ENCODE measurements around the gene PDPR.
"Not testable (repeated sequence)": the region's sequence is repeated elsewhere in the genome, so short reads cannot be mapped to it uniquely, and the experiment has no call there.

PDPR gene

DNA sequence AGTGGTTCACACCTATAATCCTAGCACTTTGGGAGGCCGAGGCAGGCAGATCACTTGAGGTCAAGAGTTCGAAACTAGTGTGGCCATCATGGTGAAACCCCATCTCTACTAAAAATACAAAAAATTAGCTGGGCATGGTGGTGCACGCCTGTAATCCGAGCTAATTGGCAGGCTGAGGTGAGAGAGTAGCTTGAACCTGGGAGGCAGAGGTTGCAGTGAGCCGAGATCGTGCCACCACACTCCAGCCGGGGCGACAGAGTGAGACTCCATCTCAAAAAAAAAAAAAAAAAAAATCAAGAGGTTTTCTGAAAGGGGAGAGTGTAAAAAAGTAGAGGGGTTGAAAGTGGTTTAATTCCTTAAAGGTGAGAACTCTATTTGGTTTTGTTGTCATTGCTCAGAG lies 21.7 kb downstream of the PDPR start:
- DNase-seq: not testable (repeated sequence)

DNA sequence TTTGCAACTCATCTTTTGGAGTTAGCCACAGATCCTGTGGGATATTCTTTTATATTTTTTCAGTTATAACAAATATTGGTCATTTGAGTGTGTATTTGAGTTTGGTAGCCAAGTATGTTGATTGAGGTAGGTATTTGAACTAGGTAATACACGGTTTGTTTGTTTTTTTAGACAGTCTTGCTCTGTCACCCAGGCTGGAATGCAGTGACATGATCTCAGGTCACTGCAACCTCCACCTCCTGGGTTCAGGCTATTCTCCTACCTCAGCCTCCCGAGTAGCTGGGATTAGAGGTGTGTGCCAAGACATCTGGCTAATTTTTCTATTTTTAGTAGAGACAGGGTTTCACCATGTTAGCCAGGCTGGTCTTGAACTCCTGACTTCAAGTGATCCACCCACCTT lies 22.5 kb downstream of the PDPR start:
- DNase-seq: not testable (repeated sequence)

DNA sequence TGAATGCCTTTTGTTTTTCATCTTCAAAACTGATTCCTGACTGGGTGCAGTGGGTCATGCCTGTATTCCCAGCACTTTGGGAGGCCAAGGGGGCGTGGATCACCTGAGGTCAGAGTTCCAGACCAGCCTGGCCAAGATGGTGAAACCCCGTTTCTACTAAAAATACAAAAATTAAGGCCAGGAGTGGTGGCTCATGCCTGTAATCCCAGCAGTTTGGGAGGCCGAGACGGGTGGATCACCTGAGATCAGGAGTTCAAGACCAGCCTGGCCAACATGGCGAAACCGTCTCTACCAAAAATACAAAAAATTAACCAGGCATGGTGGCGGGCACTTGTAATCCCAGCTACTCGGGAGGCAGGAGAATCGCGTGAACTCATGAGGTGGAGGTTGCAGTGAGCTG lies 28.6 kb downstream of the PDPR start:
- DNase-seq: not testable (repeated sequence)

DNA sequence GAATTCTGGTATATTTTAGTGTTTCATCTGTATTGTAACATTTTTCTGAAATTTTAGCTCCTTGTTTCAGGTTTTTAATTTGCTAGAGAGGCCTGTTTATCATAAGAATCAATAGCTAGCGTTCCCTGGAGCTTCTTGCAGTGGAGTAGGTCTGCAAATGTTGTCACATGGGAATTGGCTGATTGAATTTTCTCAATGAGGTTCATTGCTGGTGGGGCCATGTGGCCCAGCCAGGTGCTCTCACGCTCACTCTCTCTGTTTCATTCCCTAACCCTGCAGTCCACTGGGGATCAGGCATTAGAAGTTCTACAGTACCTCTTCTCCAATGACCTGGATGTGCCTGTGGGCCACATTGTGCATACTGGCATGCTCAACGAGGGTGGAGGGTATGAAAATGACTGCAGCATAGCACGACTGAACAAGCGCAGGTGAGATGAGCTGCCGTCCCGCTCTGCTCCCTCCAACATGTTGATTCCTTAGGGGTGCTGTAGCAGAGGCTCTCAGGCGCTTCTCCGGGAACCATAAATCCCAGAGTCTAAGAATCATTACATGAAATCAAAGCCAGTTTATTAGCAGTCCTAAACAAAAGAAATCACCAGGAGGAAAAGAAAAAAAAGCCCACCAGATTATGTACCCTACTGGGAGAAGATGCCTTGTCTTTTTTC lies 29.2 kb downstream of the PDPR start:
- DNase-seq: not testable (repeated sequence)

DNA sequence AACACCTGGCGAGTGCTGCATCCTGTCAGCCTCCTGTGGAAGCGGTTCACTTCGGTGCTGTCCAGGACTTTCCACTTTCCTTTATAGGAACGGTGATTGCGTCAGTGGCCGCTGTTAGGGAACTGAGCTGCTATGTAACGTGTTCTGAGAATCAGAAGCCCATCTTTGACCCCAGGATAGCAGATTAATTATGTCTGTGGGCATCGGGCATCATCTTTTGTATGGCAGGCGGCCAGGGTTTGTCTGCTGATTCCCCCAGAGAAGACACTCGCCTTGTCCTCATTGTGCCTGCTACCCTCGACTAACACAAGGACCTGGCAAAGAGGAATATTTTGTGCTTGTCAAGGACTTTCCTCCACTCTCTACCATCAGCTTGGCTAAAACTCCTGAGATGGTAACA lies 33.7 kb downstream of the PDPR start:
- not testable (repeated sequence) for DNase-seq

DNA sequence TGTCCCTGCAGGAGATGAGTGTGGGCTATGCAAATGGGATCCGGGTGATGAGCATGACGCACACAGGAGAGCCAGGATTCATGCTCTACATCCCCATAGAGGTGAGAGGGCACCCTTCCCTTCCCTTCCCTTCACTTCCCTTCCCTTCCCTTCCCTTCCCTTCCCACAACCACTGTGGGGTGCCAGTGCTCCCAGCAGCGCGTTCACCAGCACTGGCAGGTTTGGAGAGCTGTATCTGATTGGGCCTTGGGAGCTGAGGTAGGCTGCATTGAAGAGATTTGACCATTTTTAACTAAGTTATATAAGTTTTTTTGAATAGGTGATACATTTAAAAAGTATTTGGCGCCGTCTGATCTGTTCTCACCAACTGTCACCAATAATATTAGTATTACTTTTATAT lies 34.3 kb downstream of the PDPR start:
- not testable (repeated sequence) for DNase-seq

DNA sequence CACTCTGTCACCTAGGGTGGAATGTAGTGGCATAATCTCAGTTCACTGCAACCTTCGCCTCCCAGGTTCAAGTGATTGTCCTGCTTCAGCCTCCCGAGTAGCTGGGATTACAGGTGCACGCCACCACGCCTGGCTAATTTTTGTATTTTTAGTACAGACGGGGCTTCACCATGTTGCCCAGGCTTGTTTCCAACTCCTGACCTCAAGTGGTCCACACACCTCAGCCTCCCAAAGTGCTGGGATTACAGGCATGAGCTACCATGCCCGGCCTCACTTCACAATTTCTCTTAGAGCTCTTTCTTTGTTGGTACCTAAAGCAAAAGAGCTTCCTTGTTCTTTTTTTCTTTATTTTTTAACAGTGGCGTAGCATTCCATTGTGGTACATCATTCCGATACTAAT lies 35.2 kb downstream of the PDPR start:
- DNase-seq: not testable (repeated sequence)

DNA sequence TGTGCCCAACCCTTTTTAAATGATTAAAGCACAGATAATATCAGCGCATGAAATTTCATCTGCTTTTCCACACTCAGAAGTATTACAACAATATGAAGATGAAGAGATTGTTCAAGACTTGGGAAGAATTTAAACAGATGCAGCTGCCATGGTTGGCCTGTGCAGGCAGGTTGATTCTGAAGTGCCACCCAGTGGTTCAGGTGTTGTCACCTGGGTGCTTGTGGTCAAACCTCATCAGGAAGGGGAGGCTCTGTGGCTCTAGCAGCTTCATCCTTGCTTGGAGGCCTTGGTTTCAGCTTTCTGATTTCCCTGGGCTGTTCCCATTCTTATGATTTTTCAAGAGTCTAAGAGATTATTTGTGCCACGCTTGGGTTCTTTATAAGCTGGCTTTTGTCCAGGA lies 37.3 kb downstream of the PDPR start:
- no peak for DNase-seq

DNA sequence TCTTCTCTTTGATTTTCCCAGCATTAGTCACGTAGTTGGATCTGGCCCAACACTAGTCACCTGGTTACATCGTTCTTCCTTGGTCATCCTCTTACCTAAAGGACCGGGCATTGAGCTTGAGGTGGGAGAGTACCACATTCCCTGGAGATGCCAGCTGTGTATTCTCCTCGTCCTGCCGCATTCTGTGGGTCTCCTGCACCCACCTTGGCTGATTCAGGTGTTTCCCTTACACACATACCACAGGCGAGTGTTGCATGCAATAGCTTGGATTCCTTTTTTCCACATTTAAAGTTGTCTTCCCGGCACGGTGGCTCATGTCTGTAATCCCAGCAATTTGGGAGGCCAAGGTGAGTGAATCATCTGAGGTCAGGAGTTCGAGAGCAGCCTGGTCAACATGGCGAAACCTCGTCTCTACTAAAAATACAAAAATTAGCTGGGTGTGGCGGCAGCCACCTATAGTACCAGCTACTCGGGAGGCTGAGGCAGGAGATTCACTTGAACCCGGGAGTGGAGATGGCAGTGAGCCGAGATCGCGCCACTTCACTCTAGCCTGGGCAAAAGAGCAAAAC lies 37.9 kb downstream of the PDPR start:
- no peak for DNase-seq

DNA sequence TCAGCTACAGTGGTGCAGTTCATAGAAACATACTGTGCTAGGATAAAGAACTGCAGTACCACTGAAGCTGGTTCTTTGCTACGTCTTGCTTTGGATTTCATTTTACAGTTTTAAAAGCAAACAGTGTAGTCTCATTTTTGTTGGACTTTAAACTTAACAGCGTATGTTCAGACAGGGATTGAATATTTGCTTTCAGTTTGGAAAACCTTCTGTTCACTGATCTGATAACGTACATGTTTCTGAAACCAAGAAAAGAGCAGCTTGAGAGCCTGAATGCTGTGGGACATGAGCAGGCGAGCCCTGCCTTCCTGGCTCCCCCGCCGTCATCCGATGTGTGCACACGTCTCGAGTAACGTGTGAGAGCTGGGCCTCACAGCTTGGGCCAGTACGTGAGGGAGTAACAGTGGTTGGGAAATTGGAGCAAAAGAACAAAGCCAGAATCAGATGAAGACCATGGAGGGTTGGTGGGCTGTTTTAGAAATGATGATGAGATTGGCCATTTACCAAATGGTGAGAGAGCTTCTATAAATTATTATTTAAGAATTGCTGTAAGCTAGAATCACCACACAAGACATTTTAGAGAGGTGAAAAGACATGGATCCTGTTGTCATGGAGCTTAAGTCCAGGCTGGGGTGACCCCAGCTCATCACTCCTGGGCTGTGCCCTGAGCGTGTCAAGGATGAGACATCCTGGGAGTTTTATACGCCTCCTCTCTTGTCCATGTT lies 38.6 kb downstream of the PDPR start:
- no peak for DNase-seq

DNA sequence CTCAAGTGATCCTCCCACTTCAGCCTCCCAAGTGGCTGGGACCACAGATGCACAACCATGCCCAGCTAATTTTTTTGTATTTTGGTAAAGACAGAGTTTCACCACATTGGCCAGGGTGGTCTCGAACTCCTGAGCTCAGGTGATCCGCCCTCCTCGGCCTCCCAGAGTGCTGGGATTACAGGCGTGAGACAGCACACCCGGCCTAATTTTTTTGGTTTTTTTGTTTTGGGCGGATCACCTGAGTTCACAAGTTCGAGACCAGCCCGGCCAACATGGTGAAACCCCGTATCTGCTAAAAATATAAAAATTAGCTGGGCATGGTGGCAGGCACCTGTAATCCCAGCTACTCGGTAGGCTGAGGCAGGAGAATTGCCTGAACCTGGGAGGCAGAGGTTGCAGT lies 40.6 kb downstream of the PDPR start:
- DNase-seq: not testable (repeated sequence)

DNA sequence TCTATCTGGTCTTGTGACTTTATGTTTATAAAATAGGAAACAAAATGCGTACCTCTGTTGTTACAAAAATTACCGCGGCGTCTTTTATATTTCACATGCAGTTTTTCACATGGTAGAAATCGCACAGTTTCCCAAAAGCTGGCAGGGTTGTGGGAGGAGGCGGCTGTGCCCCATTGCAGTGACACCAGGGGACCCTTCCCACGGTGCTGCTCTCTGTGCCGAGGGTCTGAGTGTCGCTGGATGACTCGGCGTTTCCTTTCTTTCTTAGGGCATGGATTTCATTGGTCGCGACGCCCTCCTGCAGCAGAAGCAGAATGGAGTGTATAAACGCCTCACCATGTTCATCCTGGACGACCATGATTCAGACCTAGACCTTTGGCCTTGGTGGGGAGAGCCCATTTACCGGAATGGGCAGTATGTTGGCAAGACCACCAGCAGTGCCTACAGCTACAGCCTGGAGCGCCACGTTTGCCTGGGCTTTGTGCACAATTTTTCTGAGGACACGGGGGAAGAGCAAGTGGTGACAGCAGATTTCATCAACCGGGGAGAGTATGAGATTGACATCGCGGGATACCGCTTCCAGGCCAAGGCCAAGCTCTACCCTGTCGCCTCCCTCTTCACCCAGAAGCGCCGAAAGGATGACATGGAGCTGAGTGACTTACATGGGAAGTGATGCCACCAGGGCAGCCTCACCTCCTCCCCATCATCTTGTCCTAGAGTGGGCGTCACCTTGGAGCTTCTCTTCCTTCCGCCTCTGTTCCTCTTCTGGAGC lies 42.3 kb downstream of the PDPR start:
- DNase-seq: no peak

DNA sequence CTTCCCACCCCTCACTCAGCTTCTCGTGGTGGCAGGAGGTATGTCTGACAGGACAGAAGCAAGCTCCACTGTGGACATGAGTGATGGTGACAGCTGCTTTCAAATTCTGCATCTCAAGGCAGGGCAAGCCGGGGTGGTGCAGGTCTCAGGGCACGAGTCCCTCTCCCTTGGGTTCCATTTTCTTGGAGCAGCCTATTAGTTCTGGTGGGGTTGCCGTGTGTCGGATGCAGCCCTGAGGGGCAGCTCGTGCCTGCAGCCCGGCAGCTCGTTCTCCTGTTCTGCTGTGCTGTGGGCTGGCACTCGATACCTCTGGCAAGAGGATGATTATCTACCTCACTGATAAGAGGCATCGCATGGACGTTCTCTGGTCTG lies 43.0 kb downstream of the PDPR start:
- no peak for DNase-seq

DNA sequence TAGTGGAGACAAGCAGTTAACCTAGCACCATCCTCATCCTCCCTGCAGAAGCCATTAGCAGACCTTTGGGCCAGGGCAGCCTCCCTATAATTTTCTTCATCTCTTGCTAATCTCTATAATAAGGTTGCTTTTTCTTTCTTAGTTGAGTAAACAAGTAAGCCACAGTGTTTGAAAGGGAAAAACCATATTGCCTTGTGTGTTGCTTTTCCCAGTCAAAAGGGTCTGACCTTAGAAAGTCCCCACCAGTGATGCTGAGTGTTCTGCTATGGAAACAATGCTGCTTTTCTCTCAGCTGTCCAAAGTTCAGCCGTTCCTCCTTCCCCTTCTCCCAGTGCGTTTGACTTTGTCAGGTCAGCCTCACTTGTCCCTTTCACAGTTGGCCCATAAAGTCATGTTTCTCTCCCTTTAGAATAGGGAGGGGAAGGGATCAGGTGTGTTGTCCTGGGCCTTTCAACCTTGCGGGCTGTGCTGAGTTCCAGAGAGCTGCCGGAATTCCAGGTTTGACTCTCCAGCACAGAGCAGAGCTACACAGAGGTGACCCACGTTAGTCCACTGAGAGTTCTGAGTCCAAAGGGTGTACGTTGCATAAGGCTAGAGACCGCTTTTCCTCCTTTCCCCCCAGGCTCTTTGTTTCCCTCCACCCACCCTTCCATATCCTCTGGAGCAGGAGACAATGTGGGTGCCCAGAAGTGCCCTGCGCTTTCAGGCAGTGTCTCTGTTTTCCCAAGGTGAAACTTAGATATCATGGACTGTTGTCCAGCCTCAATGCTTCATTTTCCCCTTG lies 43.5 kb downstream of the PDPR start:
- DNase-seq: no peak

DNA sequence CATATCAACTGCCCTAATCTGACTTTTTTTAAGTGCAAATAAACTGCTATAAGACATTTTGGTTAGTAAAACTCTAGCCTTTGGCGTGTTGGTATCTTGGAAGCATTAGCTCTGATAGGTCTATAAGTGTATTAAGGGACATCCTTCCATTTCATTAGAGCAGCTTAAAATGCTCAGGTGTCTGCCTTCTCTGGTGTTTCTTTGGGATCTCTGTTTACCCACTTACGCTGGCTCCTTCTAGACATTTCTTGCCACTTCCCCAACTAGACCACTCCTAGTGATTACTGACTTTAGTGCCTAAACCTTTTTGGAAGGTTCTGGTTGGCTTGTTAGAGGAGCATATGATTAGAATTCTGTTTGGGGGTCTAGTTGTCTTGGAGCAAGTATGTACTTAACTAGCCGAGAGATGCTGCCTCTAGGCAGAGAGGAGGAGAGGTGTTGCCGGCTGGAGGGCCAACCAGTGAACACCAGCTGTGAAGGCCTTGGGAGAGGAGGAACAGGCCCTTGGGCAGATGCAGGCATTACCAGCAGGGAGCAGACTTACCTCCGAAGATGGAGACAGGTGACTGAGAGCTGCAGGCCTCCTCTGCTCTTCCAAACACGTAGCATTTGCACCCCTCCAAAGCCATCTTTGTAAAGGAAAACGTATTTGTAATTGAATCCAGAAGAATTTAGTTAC lies 44.3 kb downstream of the PDPR start:
- DNase-seq: no peak

DNA sequence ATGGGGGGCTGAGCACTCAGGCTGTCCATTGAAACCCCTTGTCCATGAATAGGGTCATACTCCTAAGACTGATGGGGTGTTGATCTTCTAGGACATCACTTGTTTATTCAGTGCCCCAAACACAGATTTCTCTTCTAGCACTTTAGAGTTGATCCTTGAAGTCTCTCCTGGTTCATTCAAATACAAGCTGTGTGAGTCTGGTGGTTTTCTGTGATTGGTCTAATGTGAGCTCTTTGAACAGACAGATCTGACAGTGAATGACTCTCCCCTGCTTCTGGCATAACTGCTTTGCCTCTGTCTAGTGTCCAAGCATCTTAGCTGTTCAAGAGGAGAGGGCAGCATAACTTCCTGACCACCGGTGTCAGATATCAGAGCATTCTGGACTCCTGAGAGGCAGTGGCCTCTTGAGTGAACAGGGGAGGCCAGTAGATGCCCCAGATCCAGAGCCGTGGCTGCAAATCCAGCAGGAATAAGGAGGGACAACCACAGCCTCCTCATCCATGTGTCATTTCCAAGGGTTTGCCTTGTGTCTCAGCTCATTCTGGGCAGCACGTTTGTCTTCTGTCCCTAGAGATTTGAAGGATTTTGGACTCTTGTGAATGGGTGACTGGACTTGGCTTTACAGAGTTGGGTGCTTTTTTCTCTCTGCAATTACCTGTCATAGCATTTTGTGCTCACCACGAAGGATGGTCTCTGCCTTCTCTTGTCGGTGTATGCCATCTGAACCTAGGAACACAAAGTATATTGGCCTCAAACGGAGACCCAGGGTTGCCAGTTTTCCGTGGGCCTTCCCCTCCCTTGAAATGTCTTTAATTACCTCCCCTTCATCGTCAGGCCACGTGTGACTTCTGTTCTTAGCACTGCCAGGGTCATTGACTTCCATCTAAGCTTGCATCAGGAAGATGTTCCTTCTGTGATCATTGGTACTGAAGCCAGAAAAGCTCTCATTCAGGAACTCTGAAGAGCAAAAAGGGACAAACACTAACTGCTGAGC lies 45.5 kb downstream of the PDPR start:
- DNase-seq: no peak

DNA sequence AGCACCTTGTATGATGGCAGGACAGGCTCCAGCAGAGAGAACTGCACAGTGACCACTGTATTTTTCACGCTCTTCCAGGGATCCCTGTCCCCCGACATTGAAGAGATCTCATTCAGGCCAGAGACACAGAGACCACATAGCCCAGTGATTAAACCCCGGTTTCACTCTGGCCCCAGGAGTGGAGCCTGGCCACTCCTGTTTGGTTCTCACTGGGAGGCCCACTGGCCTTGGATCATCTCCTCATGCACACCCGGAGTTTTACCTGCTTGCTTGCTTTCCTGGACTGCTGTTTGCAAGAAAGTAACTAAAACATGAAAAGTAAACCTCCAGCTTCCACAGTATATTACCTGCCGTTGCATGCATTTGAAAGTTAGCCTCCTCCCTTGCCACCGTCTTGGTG lies 46.3 kb downstream of the PDPR start:
- no peak for DNase-seq

DNA sequence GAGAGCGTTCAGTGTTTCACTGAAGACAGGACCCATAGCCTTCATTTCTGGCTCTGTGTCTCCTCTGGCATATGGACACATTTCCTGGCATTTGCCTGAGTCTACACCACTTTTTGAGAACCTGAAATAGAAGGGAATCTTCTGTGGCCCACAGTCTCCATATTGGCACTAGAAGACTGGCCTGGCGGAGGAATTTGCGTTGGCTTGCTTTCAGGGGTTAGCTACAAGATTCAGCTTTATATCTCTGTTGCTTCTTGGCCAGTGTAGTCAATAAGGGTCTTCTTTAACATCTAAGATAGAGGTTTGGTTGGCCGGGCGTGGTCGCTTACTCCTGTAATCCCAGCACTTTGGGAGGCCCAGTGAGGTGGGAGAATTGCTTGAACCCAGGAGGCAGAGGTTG lies 46.7 kb downstream of the PDPR start:
- DNase-seq: no peak

DNA sequence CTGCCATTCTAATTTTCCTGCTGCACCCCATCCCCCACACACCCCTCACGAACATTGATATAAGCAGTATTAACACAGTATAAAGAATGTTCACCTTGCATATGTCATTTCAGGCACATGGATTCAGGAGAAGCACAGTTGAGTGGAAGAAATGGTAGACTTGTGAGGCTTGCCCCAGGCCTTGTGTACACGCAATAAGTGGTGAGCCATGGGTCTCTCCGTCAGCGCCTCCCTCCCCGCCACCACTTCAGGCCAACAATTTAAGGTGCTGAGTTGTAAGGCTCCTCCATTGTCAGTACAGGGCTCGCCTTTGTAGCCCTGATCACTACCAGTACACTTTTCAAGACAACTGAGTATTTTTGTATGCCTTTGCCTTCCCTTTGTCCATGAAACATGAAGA lies 47.2 kb downstream of the PDPR start:
- no peak for DNase-seq

DNA sequence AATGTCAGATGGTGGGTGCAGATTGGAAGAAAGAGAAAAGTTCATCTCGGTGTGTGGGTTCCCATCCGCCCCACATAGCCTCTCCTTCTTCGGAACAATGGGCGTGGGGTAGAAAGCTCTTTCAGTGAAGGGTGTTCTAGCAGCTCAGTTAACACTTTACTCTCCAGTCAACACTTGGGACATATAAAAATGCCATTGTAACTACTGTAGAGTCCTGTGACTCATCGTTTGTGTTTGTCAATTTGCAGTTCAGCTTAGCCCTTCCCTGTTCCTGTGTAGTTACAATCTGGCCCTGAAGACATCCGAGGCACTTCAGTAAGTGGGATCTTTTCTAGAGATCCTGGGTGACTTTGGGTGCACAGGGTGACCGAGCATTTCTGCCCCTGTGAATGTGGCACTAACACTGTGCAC lies 47.9 kb downstream of the PDPR start:
- no peak for DNase-seq

DNA sequence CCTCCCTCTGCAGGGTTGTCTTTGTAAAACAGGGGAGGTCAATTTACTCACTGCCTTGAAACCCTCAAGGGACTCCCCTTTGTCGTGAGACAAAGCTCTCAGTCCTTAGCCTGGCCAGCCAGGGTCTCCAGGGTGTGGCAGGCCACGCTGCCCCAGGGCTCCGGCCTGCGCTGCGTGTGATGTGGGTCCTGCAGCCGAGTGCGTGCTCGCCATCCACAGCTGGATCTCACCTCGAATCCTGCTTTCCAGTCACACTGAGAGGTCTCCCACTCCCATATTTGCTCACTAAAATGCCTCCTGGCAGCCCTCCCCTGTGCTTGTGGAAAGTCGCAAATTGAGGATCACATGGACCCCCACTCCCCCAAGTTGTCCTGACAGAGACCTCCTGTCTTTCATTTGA lies 49.5 kb downstream of the PDPR start:
- no peak for DNase-seq

Data from NCI-H1930 (cell line).